SU-DHL-6 (cell line): ENCODE data around the gene PLAA.
A peak's percentile ranks its signal among the peaks of the same experiment; 100 is the strongest.

Experiments
- H2AFZ ChIP-seq: fragments of 200-600 bp; sonication (generic); 2 replicates; pipeline ENCODE4 v1.6.1; 2014; ENCODE audit warnings: low read depth, mild to moderate bottlenecking, moderate library complexity, mixed read lengths, antibody characterized with exemption, low read length; ENCODE audit not compliant: severe bottlenecking
- H3F3A ChIP-seq: fragments of 200-600 bp; shearing (Covaris generic); 2 replicates; pipeline ENCODE4 v1.6.0; 2016; ENCODE audit warnings: antibody characterized with exemption, mild to moderate bottlenecking; ENCODE audit not compliant: insufficient read depth
- H3K27ac ChIP-seq: fragments of 200-600 bp; sonication (generic); 2 replicates; pipeline ENCODE4 v1.5.1; 2016; ENCODE audit warnings: low read depth, mild to moderate bottlenecking, low read length, moderate library complexity, mixed read lengths
- H3K27me3 ChIP-seq: fragments of 200-600 bp; sonication (generic), shearing (Covaris generic); 2 replicates; pipeline ENCODE4 v1.6.0; 2014; ENCODE audit warnings: mild to moderate bottlenecking, low read length
- H3K36me3 ChIP-seq: fragments of 200-600 bp; sonication (generic); 2 replicates; pipeline ENCODE4 v1.6.1; 2014; ENCODE audit warnings: mild to moderate bottlenecking, low read length, mixed read lengths
- H3K4me2 ChIP-seq: fragments of 300-600, 200-600 bp; shearing (Covaris generic), sonication (generic); 2 replicates; pipeline ENCODE4 v1.6.0; 2014; ENCODE audit warnings: low read length, low read depth, mild to moderate bottlenecking; ENCODE audit not compliant: poor library complexity, severe bottlenecking
- H3K4me3 ChIP-seq: fragments of 200-600 bp; sonication (generic); 2 replicates; pipeline ENCODE4 v1.5.1; 2014; ENCODE audit warnings: antibody characterized with exemption, low read length, mild to moderate bottlenecking, mixed read lengths; ENCODE audit not compliant: insufficient read depth, poor library complexity, severe bottlenecking
- H3K79me2 ChIP-seq: fragments of 200-600 bp; sonication (generic); 2 replicates; pipeline ENCODE4 v1.6.1; 2014; ENCODE audit warnings: mild to moderate bottlenecking, low read length, moderate library complexity; ENCODE audit not compliant: insufficient read depth
- H3K9ac ChIP-seq: fragments of 200-600 bp; sonication (generic); 2 replicates; pipeline ENCODE4 v1.7.0; 2014; ENCODE audit warnings: mild to moderate bottlenecking, low read length
- H3K9me2 ChIP-seq: fragments of 200-600 bp; sonication (generic); replicated peaks from 2 replicates; pipeline ENCODE4 v1.6.1; 2014; ENCODE audit warnings: low read length; ENCODE audit not compliant: insufficient read depth
- H3K9me3 ChIP-seq: fragments of 200-600 bp; sonication (generic); 2 replicates; pipeline ENCODE4 v1.6.1; 2014; ENCODE audit warnings: low read length, mixed read lengths; ENCODE audit not compliant: insufficient read depth
- H4K20me1 ChIP-seq: fragments of 200-600 bp; sonication (generic); 2 replicates; pipeline ENCODE4 v1.6.1; 2014; ENCODE audit warnings: low read depth, mild to moderate bottlenecking, antibody characterized with exemption, low read length, moderate library complexity, mixed read lengths
- EZH2phosphoT487 ChIP-seq: fragments of 200-600 bp; sonication (generic), shearing (Covaris generic); conservative IDR thresholded peaks from 2 replicates; pipeline ENCODE4 v1.6.1; 2018; ENCODE audit warnings: mild to moderate bottlenecking, antibody characterized with exemption, low read length, moderate library complexity, mixed read lengths
- TF ChIP-seq, protein P1 (sequence below): fragments of 200-600 bp; sonication (generic); IDR thresholded peaks from one replicate; pipeline ENCODE4 v1.5.1; 2017; ENCODE audit warnings: antibody characterized with exemption, mild to moderate bottlenecking, low read length, moderate library complexity; ENCODE audit not compliant: insufficient read depth, poor library complexity, severe bottlenecking

Gene PLAA

GRCh38 chr9:26971721-26972120, 24.7 kb upstream of the PLAA start:
- TF ChIP-seq EZH2phosphoT487 = no peak
- TF ChIP-seq, protein P1, sequence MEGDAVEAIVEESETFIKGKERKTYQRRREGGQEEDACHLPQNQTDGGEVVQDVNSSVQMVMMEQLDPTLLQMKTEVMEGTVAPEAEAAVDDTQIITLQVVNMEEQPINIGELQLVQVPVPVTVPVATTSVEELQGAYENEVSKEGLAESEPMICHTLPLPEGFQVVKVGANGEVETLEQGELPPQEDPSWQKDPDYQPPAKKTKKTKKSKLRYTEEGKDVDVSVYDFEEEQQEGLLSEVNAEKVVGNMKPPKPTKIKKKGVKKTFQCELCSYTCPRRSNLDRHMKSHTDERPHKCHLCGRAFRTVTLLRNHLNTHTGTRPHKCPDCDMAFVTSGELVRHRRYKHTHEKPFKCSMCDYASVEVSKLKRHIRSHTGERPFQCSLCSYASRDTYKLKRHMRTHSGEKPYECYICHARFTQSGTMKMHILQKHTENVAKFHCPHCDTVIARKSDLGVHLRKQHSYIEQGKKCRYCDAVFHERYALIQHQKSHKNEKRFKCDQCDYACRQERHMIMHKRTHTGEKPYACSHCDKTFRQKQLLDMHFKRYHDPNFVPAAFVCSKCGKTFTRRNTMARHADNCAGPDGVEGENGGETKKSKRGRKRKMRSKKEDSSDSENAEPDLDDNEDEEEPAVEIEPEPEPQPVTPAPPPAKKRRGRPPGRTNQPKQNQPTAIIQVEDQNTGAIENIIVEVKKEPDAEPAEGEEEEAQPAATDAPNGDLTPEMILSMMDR = no peak
- H3K9ac ChIP-seq = no peak overlapping the region
- no peak overlapping the region for H3K4me3 ChIP-seq
- H3K27me3 ChIP-seq = no peaks in the 10 kb centered on the region
- no peaks in the 10 kb centered on the region for H3K79me2 ChIP-seq
- H3K27ac ChIP-seq = no peak overlapping the region
- no peak overlapping the region for H2AFZ ChIP-seq
- H3K9me3 ChIP-seq = no peaks in the 10 kb centered on the region
- no peaks in the 10 kb centered on the region for H4K20me1 ChIP-seq
- no peak overlapping the region for H3K4me2 ChIP-seq
- no peaks in the 10 kb centered on the region for H3K9me2 ChIP-seq
- no peaks in the 10 kb centered on the region for H3K36me3 ChIP-seq
- H3F3A ChIP-seq = no peaks in the 10 kb centered on the region

GRCh38 chr9:26956860-26957233, 9.8 kb upstream of the PLAA start:
- Histone ChIP-seq H3K9me3 (no peaks in the 10 kb centered on the region), H3K4me2 (no peak overlapping the region), H3K27ac (no peak overlapping the region), H3F3A (no peaks in the 10 kb centered on the region), H3K79me2 (no peaks in the 10 kb centered on the region), H2AFZ (peak overlapping the region; percentile 10), H4K20me1 (no peaks in the 10 kb centered on the region), H3K27me3 (no peaks in the 10 kb centered on the region), H3K9ac (no peak overlapping the region), H3K4me3 (no peak overlapping the region), H3K36me3 (no peaks in the 10 kb centered on the region), H3K9me2 (no peaks in the 10 kb centered on the region)
- no peak for TF ChIP-seq EZH2phosphoT487
- TF ChIP-seq, protein P1 = no peak

- no peak within 1 kb of the TSS for H3K4me2 ChIP-seq
- H3K9me2 ChIP-seq = no peaks in the 10 kb centered on the region
- TF ChIP-seq, protein P1 = no peak
- no peak for TF ChIP-seq EZH2phosphoT487
- no peaks in the 10 kb centered on the region for H4K20me1 ChIP-seq
- H3F3A ChIP-seq = no peaks in the 10 kb centered on the region
- H3K9ac ChIP-seq = no peak within 1 kb of the TSS
- no peak within 1 kb of the TSS for H3K27ac ChIP-seq
- no peaks in the 10 kb centered on the region for H3K79me2 ChIP-seq
- H3K36me3 ChIP-seq = no peaks in the 10 kb centered on the region
- peak within 1 kb of the TSS; percentile 10 for H2AFZ ChIP-seq
- no peaks in the 10 kb centered on the region for H3K9me3 ChIP-seq
- H3K4me3 ChIP-seq = no peak within 1 kb of the TSS
- H3K27me3 ChIP-seq = no peaks in the 10 kb centered on the region
Measured at GRCh38 chr9:26955921-26956859, 9.1 kb upstream of the PLAA start, which contains the start of gene IFT74. Gene IFT74, plus strand, starts transcription at chr9:26956412. Its CDS starts 5,556 bp downstream, at chr9:26961968.
